ENCODE results near the gene PLXNC1.
"Not testable (repeated sequence)": the region's sequence is repeated elsewhere in the genome, so short reads cannot be mapped to it uniquely, and the experiment has no call there.

Gene PLXNC1

DNA sequence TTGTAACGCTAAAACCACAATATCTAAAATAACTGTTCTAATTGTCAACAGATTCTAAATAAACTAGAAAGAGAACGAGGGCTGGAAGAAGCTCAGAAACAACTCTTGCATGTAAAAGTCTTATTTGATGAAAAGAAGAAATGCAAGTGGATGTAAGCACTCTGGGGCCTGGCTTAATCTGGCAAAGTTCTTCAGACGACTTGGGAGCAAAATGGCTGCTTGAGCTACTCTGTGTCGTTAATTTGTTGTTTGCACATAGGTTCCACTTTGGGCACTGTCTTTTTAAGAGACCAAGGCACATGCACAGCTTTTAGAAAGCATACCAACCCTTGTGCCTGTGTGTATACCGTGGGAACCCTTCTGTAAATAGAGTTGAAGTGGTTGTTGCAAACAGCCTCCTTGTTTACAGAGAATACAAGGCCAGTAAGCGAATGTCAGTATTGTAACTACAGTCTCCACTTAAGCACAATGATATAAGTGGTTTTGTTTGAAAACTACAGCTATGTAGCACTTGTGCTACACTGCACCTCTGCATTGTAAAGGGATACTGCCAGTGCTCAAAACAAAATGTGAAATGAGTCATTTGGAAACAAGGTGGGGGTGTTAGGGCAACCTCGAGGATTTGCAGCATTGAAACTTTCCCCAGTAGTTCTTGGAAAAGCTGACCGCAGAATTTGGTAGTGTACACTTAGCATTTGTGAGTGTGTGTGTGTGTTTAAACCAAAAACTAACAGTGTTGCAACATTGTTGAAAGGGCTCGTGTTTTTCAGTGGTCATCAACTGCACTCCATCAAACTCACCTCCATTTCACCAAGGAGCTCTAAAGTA lies 157.0 kb downstream of the PLXNC1 start:
- no peak for DNase-seq

DNA sequence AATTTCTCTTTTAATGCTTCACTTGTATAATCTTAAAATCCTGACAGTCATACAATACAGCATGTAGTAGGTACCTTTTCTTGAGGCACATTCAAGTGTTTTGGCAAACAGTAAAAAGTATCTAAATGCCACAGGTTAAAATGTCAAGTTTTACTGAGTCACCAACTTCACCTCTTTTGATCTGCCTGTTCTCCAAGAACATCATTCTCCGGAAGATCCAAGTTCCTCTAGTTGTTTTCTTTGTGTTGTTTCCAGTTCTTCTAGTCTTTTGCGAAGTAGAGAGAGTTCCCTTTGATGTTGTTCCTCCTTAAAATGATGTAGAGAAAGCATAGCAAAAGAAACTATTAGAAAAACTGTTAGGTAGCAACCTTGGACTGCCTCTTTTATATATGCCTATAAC lies 160.2 kb downstream of the PLXNC1 start:
- DNase-seq: no peak

DNA sequence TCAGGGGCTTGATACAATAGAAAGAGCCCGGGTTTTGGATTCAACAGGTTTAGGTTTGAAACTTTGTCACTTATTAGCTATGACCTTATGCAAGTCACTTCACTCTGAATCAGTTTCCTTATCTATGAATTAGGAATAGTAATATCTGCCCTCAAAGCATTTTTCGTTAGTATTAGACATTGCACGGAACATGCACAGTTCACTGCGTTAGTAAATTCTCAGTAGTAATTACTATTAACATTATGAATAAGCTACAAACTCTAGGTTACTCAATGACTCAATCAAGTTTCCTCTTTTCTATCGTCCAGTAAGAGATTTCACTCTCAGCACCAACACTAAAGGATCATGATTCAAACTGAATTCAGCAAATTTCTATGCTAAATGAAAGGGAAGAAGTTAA lies 161.0 kb downstream of the PLXNC1 start:
- DNase-seq: no peak

DNA sequence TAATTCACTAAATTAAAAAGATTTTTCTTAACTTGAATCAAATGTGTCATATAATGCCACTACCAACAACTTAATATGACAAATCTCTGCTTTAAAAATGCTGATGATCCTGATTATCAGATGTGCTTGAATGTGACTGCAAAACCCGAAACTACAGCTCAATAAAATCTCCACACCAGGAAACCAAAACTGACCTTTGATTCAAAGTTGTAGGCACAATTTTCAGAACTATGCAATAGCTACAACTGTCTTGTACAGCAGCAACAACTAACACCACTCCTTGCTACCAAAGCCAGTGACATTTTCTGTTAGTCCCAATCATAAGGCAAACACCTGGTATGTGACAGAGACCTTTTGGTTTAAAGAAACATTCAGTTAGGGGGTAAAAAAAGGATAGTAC lies 164.0 kb downstream of the PLXNC1 start:
- DNase-seq: no peak

DNA sequence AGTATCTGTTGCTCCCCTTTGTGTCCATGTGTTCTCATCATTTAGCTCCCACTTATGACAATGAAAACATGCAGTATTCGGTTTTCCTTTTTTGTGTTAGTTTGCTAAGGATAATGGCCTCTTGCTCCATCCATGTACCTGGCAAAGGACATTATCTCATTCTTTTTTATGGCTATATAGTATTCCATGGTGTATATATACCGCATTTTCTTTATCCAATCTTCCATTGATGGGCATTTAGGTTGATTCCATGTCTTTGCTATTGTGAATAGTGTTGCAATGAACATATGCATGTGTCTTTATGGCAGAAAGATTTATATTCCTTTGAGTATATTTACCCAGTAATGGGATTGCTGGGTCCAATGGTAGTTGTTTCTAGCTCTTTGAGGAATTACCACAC lies 168.2 kb downstream of the PLXNC1 start:
- DNase-seq: not testable (repeated sequence)

DNA sequence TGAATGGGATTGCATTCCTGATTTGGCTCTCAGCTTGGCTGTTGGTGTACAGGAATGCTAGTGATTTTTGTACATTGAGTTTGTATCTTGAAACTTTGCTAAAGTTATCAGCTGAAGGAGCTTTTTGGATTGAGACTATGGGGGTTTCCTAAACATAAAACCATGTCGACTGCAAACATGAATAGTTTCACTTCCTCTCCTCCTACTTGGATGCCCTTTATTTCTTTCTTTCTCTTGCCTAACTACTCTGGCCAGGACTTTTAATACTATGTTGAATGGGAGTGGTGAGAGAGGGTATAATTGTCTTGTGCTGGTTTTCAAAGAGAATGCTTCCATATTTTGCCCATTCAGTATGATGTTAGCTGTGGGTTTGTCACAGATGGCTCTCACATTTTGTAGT lies 169.8 kb downstream of the PLXNC1 start:
- no peak for DNase-seq

DNA sequence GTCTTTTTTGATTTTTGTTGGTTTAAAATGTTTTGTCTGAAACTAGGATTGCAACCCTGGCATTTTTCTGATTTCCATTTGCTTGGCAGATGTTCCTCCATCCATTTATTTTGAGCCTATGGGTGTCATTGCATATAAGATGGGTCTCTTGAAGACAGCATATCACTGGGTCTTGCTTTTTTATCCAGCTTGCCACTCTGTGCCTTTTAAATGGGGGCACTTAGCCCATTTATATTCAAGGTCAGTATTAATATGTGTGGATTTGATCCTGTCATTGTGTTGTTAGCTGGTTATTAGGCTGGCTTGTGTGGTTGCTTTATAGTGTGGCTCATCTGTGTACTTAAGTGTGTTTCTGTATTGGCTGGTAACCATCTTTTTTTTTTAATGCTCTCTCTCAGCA lies 171.7 kb downstream of the PLXNC1 start:
- no peak for DNase-seq

DNA sequence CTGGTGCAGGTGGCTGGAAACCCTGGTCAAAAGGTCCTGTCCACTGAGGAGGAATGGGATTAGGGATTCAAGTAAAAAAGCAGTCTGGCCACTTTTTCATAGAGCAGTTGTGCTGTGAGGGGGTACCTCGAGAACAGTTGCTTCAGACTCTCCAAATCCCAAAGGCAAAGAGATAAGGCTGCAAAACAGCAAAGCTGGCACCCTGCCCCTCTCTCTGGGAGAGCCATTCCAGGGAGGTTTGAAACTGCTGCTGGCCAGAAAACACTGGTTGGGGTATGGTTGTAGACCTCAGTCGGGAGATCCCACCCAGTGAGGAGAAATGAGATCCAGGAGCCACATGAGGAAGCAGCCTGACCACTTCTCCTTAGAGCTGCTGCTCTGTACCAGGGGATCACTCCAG lies 174.0 kb downstream of the PLXNC1 start:
- DNase-seq: no peak

DNA sequence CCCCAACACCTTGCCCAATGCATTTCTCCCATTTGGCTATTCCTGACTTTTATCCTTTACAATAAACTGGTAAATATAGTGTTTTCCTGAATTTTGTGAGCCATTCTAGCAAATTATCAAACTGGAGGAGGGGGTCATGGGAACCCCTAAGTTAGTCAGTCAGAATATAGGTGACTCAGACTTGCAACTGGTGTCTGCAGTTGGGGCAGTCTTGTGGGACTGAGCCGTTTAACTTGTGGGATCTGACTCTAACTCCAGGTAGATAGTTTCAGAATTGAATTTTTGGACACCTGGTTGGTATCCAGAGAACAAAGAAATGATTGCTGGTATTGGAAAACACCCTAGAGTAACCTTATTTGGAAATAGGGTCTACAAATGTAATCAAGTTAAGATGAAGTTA lies 177.9 kb downstream of the PLXNC1 start:
- DNase-seq: no peak

DNA sequence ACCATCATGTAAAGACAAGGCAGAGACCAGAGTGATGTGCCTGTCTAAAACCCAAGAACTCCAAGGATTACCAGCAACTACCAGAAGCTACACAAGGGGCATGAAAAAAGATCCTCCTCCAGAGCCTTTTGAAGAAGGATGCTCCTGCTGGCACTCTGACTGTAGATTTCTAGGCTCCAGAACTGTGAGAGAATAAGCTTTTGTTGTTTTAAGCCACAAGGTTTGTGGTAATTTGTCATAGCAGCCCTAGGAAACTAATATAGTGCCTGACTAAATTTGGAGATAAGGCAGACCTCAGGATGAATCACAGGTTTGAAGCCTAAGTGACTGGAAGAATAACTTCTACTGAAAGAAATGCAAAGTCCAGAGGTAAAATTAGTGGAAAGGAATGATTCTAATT lies 178.3 kb downstream of the PLXNC1 start:
- DNase-seq: no peak

DNA sequence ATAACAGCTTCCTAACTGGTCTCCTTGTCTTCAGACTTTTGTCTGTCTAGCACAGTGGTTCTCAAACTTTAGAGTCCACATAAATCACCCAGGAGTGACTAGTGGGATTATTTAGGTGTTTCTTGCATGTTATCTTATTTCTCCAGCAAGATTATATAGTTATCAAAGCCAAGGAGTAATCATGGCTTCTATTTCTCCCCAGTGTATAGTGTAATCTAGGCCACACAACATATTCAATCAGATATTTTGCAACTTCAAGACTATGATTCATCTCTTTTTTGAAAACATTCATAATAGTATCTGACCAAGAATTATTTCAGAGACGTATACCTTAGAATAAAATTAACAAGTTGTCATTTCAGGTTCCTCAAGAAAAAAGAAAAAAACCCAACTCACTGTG lies 179.4 kb downstream of the PLXNC1 start:
- no peak for DNase-seq

DNA sequence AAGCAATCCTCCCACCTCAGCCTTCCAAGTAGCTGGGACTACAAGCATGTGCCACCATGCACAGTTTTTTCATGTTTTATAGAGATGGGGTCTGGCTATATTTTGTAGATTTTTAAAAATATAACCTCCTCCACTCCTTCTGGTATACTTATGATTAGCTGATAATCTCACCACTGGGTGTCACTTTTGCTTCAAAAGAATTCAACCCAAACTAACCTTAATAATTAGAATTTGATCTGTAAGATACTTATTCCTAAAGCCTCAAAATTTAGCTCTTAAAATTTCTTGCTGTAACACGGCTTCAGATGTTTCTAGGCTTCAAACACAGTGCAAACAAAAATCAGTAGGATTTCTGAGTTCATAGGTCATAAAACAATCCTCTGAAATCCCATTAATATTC lies 181.0 kb downstream of the PLXNC1 start:
- no peak for DNase-seq

DNA sequence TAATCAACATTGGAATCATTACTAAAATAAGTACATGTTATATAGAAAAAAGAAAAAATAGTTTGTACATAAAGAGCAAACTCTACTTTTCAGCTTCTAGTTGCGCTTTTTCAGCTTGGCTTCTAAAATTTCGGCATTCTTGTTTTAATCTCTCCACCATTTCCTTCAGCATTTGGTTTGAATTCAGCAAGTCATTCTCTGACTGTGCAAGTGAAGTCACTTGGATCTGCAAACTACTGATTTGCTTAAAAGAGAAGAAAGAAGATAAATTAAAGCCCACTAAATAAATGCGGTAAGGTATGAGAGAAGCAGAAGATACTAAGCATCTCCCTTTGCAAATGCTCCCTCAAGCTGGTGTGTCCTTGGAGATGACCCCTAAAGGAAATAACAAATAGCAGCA lies 185.0 kb downstream of the PLXNC1 start:
- DNase-seq: no peak

DNA sequence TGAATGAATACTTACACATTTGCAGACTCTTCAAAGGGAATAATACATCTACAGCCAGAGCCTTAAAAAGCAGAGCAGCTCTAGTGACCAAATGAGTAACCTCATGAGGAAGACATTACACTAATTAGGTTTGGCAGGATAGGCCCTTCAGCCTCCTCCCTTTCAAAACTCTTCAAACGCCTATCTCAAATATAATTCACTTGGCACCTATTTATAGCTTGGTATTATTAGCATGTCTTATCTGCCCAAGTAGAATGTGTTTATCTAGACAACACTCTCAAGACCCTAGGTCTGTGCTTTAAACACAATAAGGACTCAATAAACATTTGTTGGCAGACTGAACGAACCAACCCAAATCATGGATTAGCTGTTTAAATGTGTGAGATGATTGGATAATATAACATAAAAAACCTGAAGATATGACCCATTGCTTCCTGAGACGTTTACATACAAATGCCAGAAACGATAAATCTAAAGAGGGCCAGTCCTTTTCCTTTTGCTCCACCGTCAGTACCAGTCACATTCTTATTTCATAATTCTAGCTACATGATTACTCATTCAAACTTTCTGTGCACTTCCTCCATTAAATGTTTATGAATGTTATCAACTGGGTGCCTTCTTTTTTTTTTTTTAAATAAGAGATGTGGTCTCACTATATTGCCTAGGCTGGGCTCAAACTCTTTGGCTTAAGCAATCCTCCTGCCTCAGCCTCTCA lies 188.0 kb downstream of the PLXNC1 start:
- no peak for DNase-seq

DNA sequence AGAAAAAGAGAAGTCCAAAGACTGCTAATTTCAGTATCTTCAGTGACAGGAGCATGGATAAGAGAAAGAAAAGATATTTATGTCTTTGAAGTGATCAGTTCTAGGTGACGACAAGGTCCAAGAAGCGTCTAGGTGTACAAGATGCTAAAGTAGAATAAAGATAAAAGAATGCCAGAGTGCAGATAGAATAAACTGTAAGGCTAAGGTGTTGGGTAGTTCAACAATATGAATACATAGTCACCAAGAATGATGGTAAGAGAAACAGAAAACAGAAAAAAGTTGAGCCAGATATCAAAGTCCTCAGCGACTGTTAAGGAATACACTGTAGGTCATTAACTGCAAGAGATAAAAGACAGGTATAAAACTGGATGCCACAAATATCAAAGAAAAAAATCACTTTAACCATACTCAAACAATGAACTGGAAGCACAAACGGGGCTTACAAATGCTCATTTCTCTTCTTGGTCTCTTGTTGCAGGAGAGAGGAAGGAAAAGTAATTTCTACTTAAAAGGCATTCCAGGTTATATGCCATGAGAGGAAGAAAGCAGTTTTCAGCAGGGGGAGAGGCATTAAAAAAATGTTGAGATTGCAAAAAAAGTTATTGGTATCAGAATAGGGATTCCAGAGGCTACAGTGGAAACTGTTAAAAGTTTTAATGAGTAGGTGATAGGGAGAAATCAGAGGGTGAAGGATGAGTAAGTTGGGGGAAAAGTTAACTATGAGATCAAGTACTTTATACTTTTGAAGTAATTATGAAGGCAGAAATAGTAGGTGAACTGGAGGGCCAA lies 189.8 kb downstream of the PLXNC1 start:
- no peak for DNase-seq

DNA sequence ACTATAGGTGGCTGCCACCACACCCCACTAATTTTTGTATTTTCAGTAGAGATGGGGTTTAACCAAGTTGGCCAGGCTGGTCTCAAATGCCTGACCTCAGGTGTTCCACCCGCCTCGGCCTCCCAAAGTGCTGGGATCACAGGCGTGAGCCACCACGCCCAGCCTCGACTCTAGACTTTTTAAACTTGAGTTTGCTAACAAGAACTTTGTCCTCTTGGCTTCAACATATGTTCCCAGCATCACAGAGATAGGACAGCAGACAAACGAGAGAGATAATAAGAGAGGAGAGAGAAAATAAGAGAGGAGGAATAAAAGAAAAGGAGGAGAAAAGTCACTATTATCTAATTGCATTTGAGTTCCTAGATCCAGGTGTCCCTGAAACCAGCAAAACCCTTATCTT lies 192.2 kb downstream of the PLXNC1 start:
- DNase-seq: no peak

DNA sequence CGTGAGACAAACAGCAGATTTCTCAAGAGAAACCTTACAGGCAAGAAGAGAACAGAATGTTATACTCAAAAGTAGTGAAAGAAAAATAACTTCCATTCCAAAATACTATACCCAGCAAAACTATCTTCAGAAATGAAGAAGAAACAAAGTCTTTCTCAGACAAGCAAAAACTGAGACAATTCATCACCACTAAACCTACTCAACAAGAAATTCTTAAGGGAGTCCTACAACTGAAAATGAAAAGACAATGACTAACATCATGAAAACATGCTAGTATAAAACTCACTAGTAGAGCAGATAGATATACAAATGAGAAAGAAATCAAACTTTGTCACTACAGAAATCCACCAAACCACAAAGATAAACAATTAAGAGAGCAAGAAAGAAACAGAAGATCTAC lies 204.8 kb downstream of the PLXNC1 start:
- DNase-seq: no peak
